ENCODE results near the gene DNHD1. TPM values are rescaled to one million over a fixed set of nuclear protein-coding genes. Genes with fewer than 3 reads are reported as not detected.

Gene DNHD1
- total and polyA plus RNA-seq, 5 donors = 5.4 to 10.9 (median 7.0) TPM

GRCh38 chr11:6574816-6575715, 78.0 kb downstream of the DNHD1 start:
- intact Hi-C loops (cut with DNase I) = no loop called here
- Histone ChIP-seq H3K27ac (ENCODE audit: low read length) (no peak overlapping the region), H3K4me3 (ENCODE audit: low read length) (no peak overlapping the region), H3K4me1 (ENCODE audit: control insufficient read depth, insufficient read depth, low read length) (peaks cover 5% of the 10 kb centered on the region), H3K27me3 (ENCODE audit: control insufficient read depth, insufficient read depth) (no peaks in the 10 kb centered on the region), H3K9me3 (ENCODE audit: control insufficient read depth, low read length) (no peaks in the 10 kb centered on the region)
- ATAC-seq (no peak), DNase-seq (no peak)
- 82% methylated on average over 6 of the region's 6 CpGs for WGBS

GRCh38 chr11:6576471-6577373, 79.6 kb downstream of the DNHD1 start:
- 15% methylated on average over 6 of the region's 6 CpGs for WGBS
- H3K9me3 ChIP-seq (ENCODE audit: control insufficient read depth, low read length) = no peaks in the 10 kb centered on the region
- H3K27ac ChIP-seq (ENCODE audit: low read length) = peak overlapping the region; percentile 60
- no peak overlapping the region for H3K4me3 ChIP-seq (ENCODE audit: low read length)
- peaks cover 5% of the 10 kb centered on the region for H3K4me1 ChIP-seq (ENCODE audit: control insufficient read depth, insufficient read depth, low read length)
- DNase-seq (peak; percentile 48 to 59 (median 55)), ATAC-seq (peak; percentile 75 to 80)
- H3K27me3 ChIP-seq (ENCODE audit: control insufficient read depth, insufficient read depth) = no peaks in the 10 kb centered on the region
- intact Hi-C loops (cut with DNase I) = no loop called here

GRCh38 chr11:6578134-6578533, 81.1 kb downstream of the DNHD1 start:
- no peak for DNase-seq
- Histone ChIP-seq H3K9me3 (ENCODE audit: control insufficient read depth, low read length) (no peaks in the 10 kb centered on the region), H3K4me3 (ENCODE audit: low read length) (no peak overlapping the region), H3K27ac (ENCODE audit: low read length) (no peak overlapping the region), H3K27me3 (ENCODE audit: control insufficient read depth, insufficient read depth) (no peaks in the 10 kb centered on the region), H3K4me1 (ENCODE audit: control insufficient read depth, insufficient read depth, low read length) (peaks cover 5% of the 10 kb centered on the region)
- WGBS = 88% methylated on average over 1 of the region's 1 CpG
- no peak for ATAC-seq
- intact Hi-C loops (cut with DNase I) = no loop called here

DNA sequence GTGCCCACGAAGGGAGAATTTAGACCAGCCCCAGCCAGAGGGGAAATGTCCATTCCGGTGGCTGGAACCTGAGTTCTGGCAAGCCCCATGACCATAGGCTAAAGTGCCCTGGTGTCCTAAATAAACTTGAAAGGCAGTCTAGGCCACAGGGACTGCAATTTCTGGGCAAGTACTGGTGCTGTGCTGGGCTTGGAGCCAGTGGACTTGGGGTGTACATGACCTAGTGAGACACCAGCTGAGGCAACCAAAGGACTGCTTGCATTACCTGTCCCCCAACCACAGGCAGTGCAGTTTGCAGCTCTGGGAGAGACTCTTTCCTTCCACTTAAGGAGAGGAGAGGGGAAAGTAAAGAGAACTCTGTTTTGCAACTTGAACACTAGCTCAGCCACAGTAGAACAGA, 82.6 kb downstream of the DNHD1 start:
- DNase-seq = no peak
- no peak for ATAC-seq
- no peak overlapping the region for H3K27ac ChIP-seq (ENCODE audit: low read length)
- H3K9me3 ChIP-seq (ENCODE audit: control insufficient read depth, low read length) = no peaks in the 10 kb centered on the region
- H3K27me3 ChIP-seq (ENCODE audit: control insufficient read depth, insufficient read depth) = no peaks in the 10 kb centered on the region
- peaks cover 5% of the 10 kb centered on the region for H3K4me1 ChIP-seq (ENCODE audit: control insufficient read depth, insufficient read depth, low read length)
- WGBS = 83% methylated on average over 2 of the region's 2 CpGs
- no peak overlapping the region for H3K4me3 ChIP-seq (ENCODE audit: low read length)
- intact Hi-C loops (cut with DNase I) = no loop called here

- no peaks in the 10 kb centered on the region for H3K9me3 ChIP-seq (ENCODE audit: control insufficient read depth, low read length)
- WGBS = 98% methylated on average over 1 of the region's 1 CpG
- H3K27ac ChIP-seq (ENCODE audit: low read length) = no peak overlapping the region
- intact Hi-C loops (cut with DNase I) = no loop called here
- ATAC-seq (no peak), DNase-seq (no peak)
- H3K27me3 ChIP-seq (ENCODE audit: control insufficient read depth, insufficient read depth) = no peaks in the 10 kb centered on the region
- H3K4me3 ChIP-seq (ENCODE audit: low read length) = no peak overlapping the region
- H3K4me1 ChIP-seq (ENCODE audit: control insufficient read depth, insufficient read depth, low read length) = no peaks in the 10 kb centered on the region
Measured at GRCh38 chr11:6583584-6583983, 86.5 kb downstream of the DNHD1 start.

DNA sequence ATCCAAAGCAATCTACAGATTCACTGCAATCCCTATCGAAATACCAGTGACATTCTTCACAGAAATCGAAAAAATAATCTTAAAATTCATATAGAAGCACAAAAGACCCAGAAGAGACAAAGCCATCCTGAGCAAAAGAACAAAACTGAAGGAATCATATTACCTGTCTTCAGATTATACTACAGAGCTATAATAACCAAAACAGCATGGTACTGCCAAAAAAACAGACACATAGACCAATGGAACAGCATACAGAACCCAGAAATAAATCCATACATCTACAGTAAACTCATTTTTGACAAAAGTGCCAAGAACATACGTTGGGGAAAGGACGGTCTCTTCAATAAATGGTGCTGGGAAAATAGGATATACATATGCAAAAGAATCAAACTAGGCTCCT, 87.4 kb downstream of the DNHD1 start:
- intact Hi-C loops (cut with DNase I) = no loop called here
- DNase-seq (no peak), ATAC-seq (no peak)
- Histone ChIP-seq H3K27me3 (ENCODE audit: control insufficient read depth, insufficient read depth) (no peaks in the 10 kb centered on the region), H3K27ac (ENCODE audit: low read length) (no peak overlapping the region), H3K9me3 (ENCODE audit: control insufficient read depth, low read length) (no peaks in the 10 kb centered on the region), H3K4me1 (ENCODE audit: control insufficient read depth, insufficient read depth, low read length) (no peaks in the 10 kb centered on the region), H3K4me3 (ENCODE audit: low read length) (no peak overlapping the region)
- 95% methylated on average over 4 of the region's 4 CpGs for WGBS

DNA sequence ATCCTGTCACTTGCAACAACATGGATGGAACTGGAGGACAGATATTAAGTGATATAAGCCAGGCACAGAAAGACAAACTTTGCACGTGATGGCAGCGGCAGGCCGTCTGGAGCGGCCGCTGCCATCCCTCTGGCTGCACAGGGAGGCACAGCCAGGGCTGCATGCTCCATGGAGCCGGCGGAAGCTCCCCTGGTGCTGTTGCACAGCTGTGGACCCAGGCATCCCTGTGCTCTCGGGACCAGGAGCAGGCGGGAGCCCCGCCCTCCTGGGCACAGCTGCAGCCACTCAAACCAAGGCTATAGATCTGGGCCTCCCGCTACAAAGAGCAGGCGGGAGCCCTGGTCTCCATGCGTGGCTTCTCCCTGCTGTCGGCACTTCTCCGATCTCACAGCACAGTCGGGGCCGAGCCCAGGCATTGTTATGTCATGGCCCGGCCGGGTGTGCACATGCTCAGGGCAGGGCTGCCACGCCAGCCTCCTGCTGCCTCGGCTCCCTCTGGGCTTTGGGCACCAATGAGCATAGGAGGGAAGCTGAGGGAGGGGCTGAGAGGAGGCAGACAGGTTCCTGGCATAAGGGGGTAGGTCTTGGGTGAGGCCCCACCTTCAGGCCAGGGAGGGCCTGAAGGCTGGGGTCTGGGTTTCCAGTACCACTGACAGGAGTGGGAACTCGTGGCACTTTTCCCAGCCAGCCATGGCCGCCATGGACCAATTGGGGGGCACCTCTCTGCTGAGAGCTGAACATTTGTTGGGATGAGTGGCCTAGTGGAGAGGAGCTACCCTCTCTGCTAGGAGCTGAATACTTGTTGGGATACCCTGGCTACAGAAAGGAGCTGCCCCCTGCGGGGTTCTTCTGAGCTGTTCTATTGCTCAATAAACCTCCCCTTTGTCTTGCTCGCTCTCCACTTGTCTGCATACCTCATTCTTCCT, 89.6 kb downstream of the DNHD1 start:
- no peak overlapping the region for H3K4me3 ChIP-seq (ENCODE audit: low read length)
- H3K27me3 ChIP-seq (ENCODE audit: control insufficient read depth, insufficient read depth) = no peaks in the 10 kb centered on the region
- no peak overlapping the region for H3K27ac ChIP-seq (ENCODE audit: low read length)
- WGBS = 70% methylated on average over 25 of the region's 25 CpGs
- DNase-seq (peak; percentile 65 to 87 (median 86)), ATAC-seq (peak; percentile 89 to 94)
- intact Hi-C loops (cut with DNase I) = no loop called here
- no peaks in the 10 kb centered on the region for H3K4me1 ChIP-seq (ENCODE audit: control insufficient read depth, insufficient read depth, low read length)
- H3K9me3 ChIP-seq (ENCODE audit: control insufficient read depth, low read length) = no peaks in the 10 kb centered on the region

- 87% methylated on average over 11 of the region's 11 CpGs for WGBS
- Histone ChIP-seq H3K4me3 (ENCODE audit: low read length) (no peak overlapping the region), H3K27ac (ENCODE audit: low read length) (no peak overlapping the region), H3K9me3 (ENCODE audit: control insufficient read depth, low read length) (no peaks in the 10 kb centered on the region), H3K4me1 (ENCODE audit: control insufficient read depth, insufficient read depth, low read length) (no peaks in the 10 kb centered on the region), H3K27me3 (ENCODE audit: control insufficient read depth, insufficient read depth) (no peaks in the 10 kb centered on the region)
- intact Hi-C loops (cut with DNase I) = no loop called here
- peak in 2 of 3 donors; percentile 57 to 69 for DNase-seq
- ATAC-seq = peak; percentile 71 to 88
Measured at GRCh38 chr11:6587360-6587953, 90.4 kb downstream of the DNHD1 start.

DNA sequence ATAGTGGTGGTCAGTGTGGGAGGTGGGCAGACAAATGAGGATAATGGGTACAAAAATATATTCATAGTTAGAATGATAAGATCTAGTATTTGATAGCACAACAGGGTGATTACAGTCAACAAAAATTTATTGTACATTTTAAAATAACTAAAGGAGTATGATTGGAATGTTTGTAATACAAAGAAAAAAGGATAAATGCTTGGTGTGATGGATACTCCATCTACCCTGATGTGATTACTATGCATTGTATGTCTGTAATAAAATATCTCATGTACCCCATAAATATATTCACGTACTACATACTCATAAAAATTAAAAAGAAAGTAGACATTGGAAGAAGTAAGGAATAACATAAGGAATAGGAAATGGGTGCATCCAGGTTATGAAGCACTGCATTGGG, 90.9 kb downstream of the DNHD1 start:
- Histone ChIP-seq H3K9me3 (ENCODE audit: control insufficient read depth, low read length) (no peaks in the 10 kb centered on the region), H3K27me3 (ENCODE audit: control insufficient read depth, insufficient read depth) (no peaks in the 10 kb centered on the region), H3K4me3 (ENCODE audit: low read length) (no peak overlapping the region), H3K27ac (ENCODE audit: low read length) (no peak overlapping the region), H3K4me1 (ENCODE audit: control insufficient read depth, insufficient read depth, low read length) (no peaks in the 10 kb centered on the region)
- DNase-seq = no peak
- ATAC-seq = no peak
- WGBS = 94% methylated on average over 1 of the region's 1 CpG
- intact Hi-C loops (cut with DNase I) = no loop called here

DNA sequence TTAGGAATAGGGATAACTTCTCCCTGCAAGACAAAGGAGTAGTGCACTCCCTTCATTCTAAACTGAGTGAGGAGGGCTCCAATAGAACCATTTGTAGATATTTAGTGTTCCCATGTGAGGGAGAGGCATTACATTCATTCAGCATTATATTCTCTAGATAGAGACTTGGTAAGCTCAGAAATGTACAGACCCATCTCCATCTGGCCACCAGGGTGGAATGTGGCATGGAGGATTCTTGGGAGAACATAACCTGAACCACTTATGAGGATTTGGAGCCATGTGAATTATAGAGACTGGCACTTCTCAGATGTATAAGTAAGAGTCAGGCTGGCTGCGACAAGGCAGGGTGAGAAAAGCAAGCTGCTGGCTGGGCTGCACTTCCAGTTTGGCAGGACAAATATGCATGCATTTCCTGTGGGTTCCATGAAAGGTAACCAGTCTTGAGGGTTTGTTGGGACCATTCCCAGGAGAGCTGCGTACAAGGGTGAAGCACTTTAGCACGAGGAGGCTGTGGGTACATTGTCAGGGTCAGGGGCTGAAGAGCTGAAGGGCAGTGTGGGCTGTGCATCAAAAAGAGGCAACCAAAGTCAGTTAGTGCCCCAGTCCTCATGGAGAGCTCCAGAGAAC, 97.2 kb downstream of the DNHD1 start:
- Histone ChIP-seq H3K4me1 (ENCODE audit: control insufficient read depth, insufficient read depth, low read length) (peaks cover 15% of the 10 kb centered on the region), H3K9me3 (ENCODE audit: control insufficient read depth, low read length) (no peaks in the 10 kb centered on the region), H3K27ac (ENCODE audit: low read length) (peak overlapping the region; percentile 53), H3K4me3 (ENCODE audit: low read length) (no peak overlapping the region), H3K27me3 (ENCODE audit: control insufficient read depth, insufficient read depth) (no peaks in the 10 kb centered on the region)
- intact Hi-C loops (cut with DNase I) = no loop called here
- 58% methylated on average over 3 of the region's 3 CpGs for WGBS
- ATAC-seq = peak in 1 of 2 donors; percentile 25
- DNase-seq = no peak
